Amygdala (tissue), 56 donors: ENCODE data around the gene ANO4.

ENCODE experiments used
- DNase-seq, 56 donors: peaks; one replicate each; lab custom pipeline; 2025; lab: John Stamatoyannopoulos, UW

The ANO4 gene

DNA sequence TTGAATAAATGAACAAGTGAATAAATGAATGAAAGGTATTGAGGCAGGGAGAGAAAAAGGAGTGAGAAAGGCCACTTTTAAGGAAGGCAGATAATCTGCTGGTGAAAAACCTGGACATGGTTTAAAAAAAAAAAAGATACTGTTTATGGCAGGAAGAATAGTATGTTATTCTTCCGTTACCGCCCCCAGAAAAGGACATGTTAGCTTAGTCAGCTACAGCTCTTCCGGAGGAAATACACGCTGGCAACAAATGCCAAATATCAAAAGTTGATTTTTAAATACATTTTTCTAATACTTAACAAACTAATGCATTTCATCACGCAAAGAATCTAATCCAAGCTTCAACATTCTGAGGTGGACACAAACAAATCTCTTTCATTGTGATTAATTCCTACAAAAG lies 372.3 kb downstream of the ANO4 start:
- DNase-seq, result no peak

DNA sequence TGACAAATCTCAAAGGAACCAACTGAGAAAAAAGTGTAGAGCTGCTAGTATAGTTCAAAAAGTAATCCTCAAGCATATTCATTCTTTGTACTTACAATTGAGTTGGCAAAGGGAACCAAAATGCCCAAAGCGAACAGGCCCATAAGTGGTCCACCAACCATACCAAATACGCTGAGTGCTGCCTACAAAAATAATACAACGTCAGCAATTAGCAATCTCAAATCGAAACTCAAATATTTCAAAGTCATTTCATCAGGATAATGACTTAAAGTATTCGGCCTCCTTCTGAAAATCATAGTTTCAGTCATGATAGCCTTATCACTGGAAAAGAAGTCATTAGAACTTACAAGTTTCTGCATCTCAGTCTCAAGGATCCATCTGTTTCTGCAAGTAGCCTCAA lies 373.4 kb downstream of the ANO4 start:
- DNase-seq, result no peak

DNA sequence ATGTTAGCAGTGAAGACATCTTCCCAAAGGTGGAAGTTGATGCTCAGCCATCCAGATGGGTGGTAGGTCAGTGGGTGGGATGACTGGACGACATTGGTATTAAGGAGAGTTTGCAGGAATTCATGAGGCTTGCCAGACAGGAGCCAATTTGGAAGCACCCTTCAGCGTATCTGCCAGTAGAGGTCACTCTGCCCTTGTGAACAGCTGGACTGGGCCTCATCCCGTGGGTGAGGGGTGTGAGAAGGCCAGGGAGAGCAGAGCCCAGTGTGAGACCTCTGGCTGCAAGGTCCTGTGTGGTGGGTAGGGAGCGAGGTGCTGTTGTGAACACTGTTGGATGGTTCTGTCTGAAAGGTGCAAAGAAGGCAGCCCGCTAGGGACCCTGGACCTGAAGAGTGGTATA lies 377.7 kb downstream of the ANO4 start:
- DNase-seq, result peak in 1 of 56 donors; percentile 8

DNA sequence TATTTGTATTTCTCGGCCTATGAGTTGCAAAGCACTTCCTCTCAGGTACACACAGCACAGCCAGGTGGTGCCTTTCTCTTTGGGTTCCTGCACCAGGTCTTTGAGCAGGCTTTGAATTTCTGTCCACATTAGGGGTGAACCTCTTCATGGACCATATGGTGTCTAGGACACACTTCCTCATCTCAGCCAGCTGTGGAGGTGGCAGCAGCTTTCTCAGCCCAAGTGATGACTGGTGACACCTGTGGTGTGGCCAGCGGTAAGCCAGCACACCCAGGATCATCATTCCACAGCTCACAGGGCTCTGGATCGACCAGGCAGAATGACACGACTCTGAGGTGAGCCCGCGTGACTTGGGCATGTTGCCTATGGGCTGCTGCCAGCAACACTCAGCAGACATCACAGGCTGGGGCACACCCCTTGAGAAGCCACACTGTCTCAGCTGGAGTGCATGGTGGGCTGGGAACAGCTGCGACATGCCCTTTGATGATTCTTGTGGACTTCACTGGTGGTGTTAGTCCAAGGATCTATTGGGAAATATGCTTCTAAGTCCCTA lies 378.7 kb downstream of the ANO4 start:
- no peak for DNase-seq

DNA sequence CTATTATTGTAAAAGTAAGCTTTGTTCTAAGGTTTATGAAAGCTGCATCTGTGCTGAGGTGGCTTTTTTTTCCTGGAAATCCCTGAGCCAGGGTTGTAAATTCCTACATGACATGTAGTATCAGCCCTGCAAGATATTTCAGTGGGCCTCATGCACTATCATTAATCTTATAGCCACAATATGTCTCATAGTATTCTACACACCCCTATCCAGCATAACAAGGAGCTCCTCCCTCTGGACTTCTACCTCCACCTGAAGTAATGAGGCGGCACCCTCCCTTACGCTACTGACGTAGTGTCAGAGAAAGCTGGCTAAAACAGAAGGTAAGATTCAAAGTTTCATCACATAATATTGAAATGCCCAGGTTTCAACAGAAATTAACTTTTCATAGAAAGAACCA lies 380.0 kb downstream of the ANO4 start:
- DNase-seq, result no peak
